ENCODE data around the gene SLC5A9.
"Not testable (repeated sequence)": the region's sequence is repeated elsewhere in the genome, so short reads cannot be mapped to it uniquely, and the experiment has no call there.

SLC5A9 gene

DNA sequence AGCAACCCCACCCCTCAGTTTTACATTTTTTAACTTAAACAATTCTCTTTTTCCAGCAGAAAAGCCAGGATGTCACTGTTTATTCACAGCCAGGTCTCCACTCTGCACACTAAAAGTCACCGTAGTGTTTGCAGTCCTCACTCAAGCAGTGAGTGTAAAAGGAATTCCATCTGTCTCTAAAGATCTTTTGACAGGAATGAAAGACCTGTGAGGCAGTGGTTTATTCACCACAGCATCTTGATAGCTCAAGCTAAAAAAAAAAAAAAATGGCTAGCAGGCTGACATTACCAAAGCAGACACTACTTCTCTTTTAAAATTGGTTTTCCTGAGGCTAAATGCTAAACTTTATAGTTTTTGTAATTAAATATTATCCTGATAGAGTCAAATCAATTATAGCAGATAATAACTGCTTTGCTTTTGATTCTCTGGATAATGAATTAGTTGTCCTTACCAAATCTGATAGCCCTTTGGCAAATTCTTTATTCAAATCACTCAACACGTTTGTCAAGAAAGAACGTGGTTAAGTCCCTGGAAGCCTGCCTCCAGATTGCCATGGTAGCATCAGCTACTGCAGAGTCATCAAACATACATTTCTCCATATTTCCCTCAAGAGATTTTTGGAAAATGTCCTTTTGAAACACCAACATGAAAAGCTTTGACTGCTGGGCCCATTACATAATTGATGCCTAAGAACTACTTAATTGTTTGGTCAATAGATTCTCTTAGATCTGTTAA, 22.2 kb upstream of the SLC5A9 start:
- Histone ChIP-seq H3K4me3 (ENCODE audit: low read depth, low read length) (no peak overlapping the region), H3K27me3 (ENCODE audit: control insufficient read depth, insufficient read depth, low read length) (no peaks in the 10 kb centered on the region), H3K4me1 (ENCODE audit: control insufficient read depth, insufficient read depth, low read length) (no peaks in the 10 kb centered on the region), H3K9ac (ENCODE audit: low read depth, low read length) (no peak overlapping the region), H3K9me3 (ENCODE audit: control insufficient read depth, insufficient read depth, low read length) (no peaks in the 10 kb centered on the region), H3K36me3 (ENCODE audit: control insufficient read depth, insufficient read depth, low read length) (no peaks in the 10 kb centered on the region)

DNA sequence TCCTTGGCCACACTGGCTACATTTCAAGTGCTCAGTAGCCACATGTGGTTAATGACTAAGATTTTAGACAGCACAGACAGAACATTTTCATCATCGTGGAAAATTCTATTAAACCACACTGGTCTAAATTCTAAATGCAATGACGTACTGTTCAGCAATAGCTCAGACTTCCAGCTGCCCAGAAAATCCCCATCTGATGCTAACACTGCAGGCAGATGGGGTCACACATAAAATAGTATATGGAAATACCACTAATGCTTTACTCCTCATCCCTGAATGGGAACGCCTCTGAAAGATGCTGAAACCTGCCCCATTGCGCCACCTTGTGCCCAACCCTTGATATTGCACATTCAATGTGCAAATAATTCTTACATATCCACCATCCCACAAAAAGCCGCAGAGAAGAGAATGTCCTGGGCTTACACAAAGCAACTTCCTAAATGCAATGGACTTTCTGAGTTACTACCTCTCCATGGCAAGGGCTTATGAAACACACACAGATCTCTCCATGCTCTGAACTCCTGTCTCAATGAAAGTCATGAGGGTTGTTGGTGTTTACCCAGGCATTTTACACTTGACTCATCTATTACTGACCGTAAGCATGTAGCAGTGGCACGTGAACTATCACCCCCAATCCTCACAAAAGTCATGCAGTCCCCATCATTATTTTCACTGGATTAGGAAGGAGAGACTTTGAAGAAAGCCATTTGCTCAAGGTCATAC, 20.3 kb upstream of the SLC5A9 start:
- Histone ChIP-seq H3K4me1 (ENCODE audit: control insufficient read depth, insufficient read depth, low read length) (no peaks in the 10 kb centered on the region), H3K9ac (ENCODE audit: low read depth, low read length) (no peak overlapping the region), H3K9me3 (ENCODE audit: control insufficient read depth, insufficient read depth, low read length) (no peaks in the 10 kb centered on the region), H3K27me3 (ENCODE audit: control insufficient read depth, insufficient read depth, low read length) (no peaks in the 10 kb centered on the region), H3K4me3 (ENCODE audit: low read depth, low read length) (no peak overlapping the region), H3K36me3 (ENCODE audit: control insufficient read depth, insufficient read depth, low read length) (no peaks in the 10 kb centered on the region)

DNA sequence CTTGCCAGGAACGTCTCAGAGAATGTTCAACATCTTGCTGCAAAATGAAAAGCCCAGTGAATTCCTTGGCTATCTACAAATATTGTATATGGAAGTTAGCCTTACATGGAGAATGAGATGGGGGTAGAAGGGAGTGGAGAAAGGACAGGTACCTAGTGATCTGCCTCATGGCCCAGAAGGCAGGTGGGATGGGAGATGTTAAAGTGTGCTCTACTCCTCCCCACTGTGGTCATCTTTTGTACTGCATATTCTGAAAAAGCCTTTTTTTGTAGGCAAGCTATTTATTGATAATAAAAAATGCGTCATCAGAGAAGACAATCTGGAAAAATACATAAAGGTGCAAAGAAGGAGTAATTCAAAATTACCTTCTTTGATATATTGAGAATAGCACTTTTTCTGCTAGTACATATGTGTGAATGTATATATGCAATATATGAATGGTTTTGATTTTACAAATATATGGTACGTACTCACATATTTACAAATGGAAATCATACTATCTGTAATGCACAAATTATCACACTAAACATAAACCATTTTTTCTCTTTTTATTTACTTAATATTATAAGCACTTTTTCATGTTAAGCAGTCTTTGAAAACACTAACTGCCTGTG, 19.1 kb upstream of the SLC5A9 start:
- H3K4me1 ChIP-seq (ENCODE audit: control insufficient read depth, insufficient read depth, low read length), result no peaks in the 10 kb centered on the region

DNA sequence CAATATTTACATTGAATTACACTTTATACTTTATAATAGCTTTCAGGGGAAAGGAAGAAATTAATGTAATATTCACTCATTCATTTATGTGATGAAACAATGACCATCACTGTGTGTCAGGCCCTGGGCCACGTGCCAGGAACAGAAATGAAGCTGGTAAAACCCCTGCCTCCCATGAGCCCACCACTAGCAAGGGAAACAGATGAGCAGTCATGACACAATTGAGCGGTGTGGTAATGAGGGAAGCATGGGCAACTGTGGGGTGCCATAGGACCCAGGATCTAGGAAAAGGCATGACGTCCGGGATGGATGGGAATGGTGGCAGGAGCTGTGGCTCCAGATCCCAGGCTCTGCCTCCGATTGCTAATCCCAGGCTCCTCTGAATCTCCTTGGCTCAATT, 17.0 kb upstream of the SLC5A9 start:
- Histone ChIP-seq H3K9ac (ENCODE audit: low read depth, low read length) (no peak overlapping the region), H3K36me3 (ENCODE audit: control insufficient read depth, insufficient read depth, low read length) (no peaks in the 10 kb centered on the region)

More for the DNA sequence above, 19.1 kb upstream of the SLC5A9 start:
- Histone ChIP-seq H3K9ac (ENCODE audit: low read depth, low read length) (no peak overlapping the region), H3K27me3 (ENCODE audit: control insufficient read depth, insufficient read depth, low read length) (no peaks in the 10 kb centered on the region), H3K9me3 (ENCODE audit: control insufficient read depth, insufficient read depth, low read length) (no peaks in the 10 kb centered on the region), H3K4me3 (ENCODE audit: low read depth, low read length) (no peak overlapping the region), H3K36me3 (ENCODE audit: control insufficient read depth, insufficient read depth, low read length) (no peaks in the 10 kb centered on the region)

DNA sequence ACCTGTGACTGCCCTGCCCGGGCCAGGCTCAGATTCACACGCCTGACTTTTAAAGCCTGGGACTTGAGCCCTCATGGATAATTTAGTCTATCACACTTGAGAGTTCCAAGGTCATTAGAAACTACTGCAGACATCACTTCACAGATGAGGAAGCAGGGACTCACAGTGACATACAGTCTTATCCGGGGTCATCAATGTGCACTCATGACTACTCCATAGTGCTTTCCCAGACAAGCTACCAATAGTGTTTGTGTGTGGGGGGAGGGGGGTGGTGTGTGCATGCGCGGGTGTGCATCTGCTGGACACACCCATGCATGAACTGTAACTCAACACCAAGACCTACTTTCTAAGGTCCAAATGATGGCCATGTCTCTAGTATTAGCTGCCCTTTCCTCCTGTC, 16.1 kb upstream of the SLC5A9 start:
- peaks cover 5% of the 10 kb centered on the region for H3K4me1 ChIP-seq (ENCODE audit: control insufficient read depth, insufficient read depth, low read length)
- H3K4me3 ChIP-seq (ENCODE audit: low read depth, low read length), result no peak overlapping the region
- H3K9me3 ChIP-seq (ENCODE audit: control insufficient read depth, insufficient read depth, low read length), result no peaks in the 10 kb centered on the region
- no peaks in the 10 kb centered on the region for H3K27me3 ChIP-seq (ENCODE audit: control insufficient read depth, insufficient read depth, low read length)
- H3K9ac ChIP-seq (ENCODE audit: low read depth, low read length), result no peak overlapping the region
- H3K36me3 ChIP-seq (ENCODE audit: control insufficient read depth, insufficient read depth, low read length), result no peaks in the 10 kb centered on the region

More for the DNA sequence above, 17.0 kb upstream of the SLC5A9 start:
- Histone ChIP-seq H3K4me3 (ENCODE audit: low read depth, low read length) (no peak overlapping the region), H3K27me3 (ENCODE audit: control insufficient read depth, insufficient read depth, low read length) (no peaks in the 10 kb centered on the region), H3K4me1 (ENCODE audit: control insufficient read depth, insufficient read depth, low read length) (peaks cover 5% of the 10 kb centered on the region), H3K9me3 (ENCODE audit: control insufficient read depth, insufficient read depth, low read length) (no peaks in the 10 kb centered on the region)

DNA sequence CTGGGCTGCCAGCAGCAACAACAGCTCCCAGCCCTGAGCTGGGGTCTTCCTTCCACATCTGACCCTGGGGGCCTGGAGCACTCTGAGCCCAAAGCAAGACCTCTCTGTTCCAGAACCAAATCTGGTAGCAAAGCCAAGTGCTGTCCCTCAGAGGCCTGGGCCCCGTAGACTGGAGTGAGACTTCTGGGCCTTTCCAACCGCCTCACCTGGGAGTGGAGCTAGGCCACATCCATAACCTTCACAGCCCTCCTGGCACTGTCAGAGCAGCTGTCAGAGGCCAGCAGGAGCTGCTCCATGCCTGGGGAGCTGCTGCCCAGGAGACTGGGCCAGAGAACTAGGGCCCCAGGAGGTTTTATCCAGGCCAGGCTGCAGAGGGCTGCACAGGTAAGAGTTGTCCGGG, 15.4 kb upstream of the SLC5A9 start:
- peaks cover 5% of the 10 kb centered on the region for H3K4me1 ChIP-seq (ENCODE audit: control insufficient read depth, insufficient read depth, low read length)
- no peak overlapping the region for H3K4me3 ChIP-seq (ENCODE audit: low read depth, low read length)
- no peak overlapping the region for H3K9ac ChIP-seq (ENCODE audit: low read depth, low read length)
- H3K9me3 ChIP-seq (ENCODE audit: control insufficient read depth, insufficient read depth, low read length), result no peaks in the 10 kb centered on the region
- no peaks in the 10 kb centered on the region for H3K27me3 ChIP-seq (ENCODE audit: control insufficient read depth, insufficient read depth, low read length)
- no peaks in the 10 kb centered on the region for H3K36me3 ChIP-seq (ENCODE audit: control insufficient read depth, insufficient read depth, low read length)

DNA sequence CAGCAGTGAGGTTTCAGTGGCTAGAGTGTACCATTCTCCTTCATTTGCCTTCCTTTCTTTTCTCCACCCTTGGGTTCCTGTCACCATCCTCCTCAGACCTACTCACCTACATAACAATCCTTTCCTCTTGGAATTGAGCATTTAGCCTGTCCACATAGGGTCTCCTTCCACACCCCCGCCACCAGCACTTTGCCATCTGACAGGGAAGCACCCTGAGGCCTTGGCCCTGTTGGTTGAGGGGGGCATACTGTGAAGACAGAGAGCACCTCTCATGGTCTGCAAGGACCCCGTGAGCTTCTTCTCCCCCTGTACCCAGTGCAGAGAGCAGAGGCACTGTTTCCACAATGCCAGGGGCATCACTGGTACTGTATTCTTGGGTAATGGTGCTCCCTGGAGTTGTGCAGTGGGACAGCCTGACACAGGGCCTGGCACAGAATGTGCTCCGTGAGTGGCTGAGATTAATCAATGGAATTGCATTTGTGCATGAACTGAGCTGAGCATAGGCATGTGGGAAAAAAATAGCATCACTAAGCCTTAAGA, 14.9 kb upstream of the SLC5A9 start:
- H3K36me3 ChIP-seq (ENCODE audit: control insufficient read depth, insufficient read depth, low read length), result no peaks in the 10 kb centered on the region
- no peaks in the 10 kb centered on the region for H3K9me3 ChIP-seq (ENCODE audit: control insufficient read depth, insufficient read depth, low read length)

DNA sequence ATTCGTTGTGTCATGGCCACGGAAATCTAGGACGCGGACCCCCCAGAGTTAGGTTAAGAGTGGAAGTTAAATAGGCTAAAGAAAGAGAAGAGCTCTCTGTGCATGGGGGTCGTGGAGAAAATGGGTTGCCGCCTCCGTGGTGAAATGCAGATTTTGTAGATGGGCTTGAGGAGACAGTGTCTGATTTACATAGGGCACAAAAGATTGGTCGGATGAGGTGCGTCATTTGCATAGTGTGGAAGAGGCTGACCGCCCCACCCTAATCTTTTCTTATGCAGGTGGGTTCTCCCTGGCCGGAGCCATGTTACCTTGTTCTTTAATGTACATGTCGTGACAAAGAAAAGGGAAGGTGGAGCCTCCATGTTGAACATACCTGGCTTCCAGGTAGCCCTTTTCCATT, 14.3 kb upstream of the SLC5A9 start:
- Histone ChIP-seq H3K4me3 (ENCODE audit: low read depth, low read length) (no peak overlapping the region), H3K9me3 (ENCODE audit: control insufficient read depth, insufficient read depth, low read length) (no peaks in the 10 kb centered on the region)

More for the DNA sequence above, 14.9 kb upstream of the SLC5A9 start:
- Histone ChIP-seq H3K4me3 (ENCODE audit: low read depth, low read length) (no peak overlapping the region), H3K4me1 (ENCODE audit: control insufficient read depth, insufficient read depth, low read length) (peaks cover 5% of the 10 kb centered on the region), H3K9ac (ENCODE audit: low read depth, low read length) (no peak overlapping the region), H3K27me3 (ENCODE audit: control insufficient read depth, insufficient read depth, low read length) (no peaks in the 10 kb centered on the region)

DNA sequence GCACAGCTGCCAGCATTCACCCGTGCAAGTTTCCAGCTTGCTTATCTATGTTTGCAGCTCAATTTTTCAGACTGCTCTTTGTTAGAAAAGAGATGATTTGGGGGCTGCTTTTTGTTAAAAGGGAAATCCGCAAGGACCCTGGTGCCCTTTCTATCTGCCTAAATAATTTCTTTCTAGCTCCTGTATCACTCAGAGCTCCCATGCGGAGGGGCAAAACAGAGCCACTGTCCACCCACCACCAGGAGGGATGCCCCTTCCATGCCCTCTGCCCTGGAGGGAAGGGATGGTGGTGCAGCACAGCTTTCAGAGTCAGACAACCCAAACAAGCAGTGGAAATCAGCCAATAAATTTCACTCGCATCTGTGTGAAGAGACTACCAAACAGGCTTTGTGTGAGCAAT, 13.9 kb upstream of the SLC5A9 start:
- peaks cover 5% of the 10 kb centered on the region for H3K4me1 ChIP-seq (ENCODE audit: control insufficient read depth, insufficient read depth, low read length)
- H3K36me3 ChIP-seq (ENCODE audit: control insufficient read depth, insufficient read depth, low read length), result no peaks in the 10 kb centered on the region
- H3K9me3 ChIP-seq (ENCODE audit: control insufficient read depth, insufficient read depth, low read length), result peaks cover 3% of the 10 kb centered on the region
- no peak overlapping the region for H3K9ac ChIP-seq (ENCODE audit: low read depth, low read length)
- H3K4me3 ChIP-seq (ENCODE audit: low read depth, low read length), result no peak overlapping the region
- H3K27me3 ChIP-seq (ENCODE audit: control insufficient read depth, insufficient read depth, low read length), result no peaks in the 10 kb centered on the region

More for the DNA sequence above, 14.3 kb upstream of the SLC5A9 start:
- Histone ChIP-seq H3K4me1 (ENCODE audit: control insufficient read depth, insufficient read depth, low read length) (peaks cover 5% of the 10 kb centered on the region), H3K27me3 (ENCODE audit: control insufficient read depth, insufficient read depth, low read length) (no peaks in the 10 kb centered on the region), H3K36me3 (ENCODE audit: control insufficient read depth, insufficient read depth, low read length) (no peaks in the 10 kb centered on the region), H3K9ac (ENCODE audit: low read depth, low read length) (no peak overlapping the region)

DNA sequence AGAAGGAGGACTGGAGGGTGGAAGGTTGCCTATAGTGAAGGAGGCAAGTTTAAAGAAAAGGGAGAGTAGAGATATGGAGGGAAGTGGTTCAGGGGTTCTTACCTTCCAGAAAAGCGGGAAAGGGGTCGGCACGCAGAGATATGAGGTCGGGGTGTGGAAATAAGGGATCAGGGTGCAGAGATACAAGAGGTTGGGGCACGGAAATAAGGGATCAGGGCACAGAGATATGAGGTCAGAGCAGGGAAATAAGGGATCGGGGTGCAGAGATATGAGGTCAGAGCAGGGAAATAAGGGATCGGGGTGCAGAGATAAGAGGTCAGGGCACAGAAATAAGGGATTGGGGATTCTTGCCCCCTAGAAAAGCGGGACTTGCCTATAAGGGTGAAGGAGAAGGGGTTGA, 9.1 kb upstream of the SLC5A9 start:
- not testable (repeated sequence) for H3K36me3 ChIP-seq (ENCODE audit: control insufficient read depth, insufficient read depth, low read length); H3K9me3 ChIP-seq (ENCODE audit: control insufficient read depth, insufficient read depth, low read length); H3K9ac ChIP-seq (ENCODE audit: low read depth, low read length); H3K4me1 ChIP-seq (ENCODE audit: control insufficient read depth, insufficient read depth, low read length); H3K4me3 ChIP-seq (ENCODE audit: low read depth, low read length); H3K27me3 ChIP-seq (ENCODE audit: control insufficient read depth, insufficient read depth, low read length)

DNA sequence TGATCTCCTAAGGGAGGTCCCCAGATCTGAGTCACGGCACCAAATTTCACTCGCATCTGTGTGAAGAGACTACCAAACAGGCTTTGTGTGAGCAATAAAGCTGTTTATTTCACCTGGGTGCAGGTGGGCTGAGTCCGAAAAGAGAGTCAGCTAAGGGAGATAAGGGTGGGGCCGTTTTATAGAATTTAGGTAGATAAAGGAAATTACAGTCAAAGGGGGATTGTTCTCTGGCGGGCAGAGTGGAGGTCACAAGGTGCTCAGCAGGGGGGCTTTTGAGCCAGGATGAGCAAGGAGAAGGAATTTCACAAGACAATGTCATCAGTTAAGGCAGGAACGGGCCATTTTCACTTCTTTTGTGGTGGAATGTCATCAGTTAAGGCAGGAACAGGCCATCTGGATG, 8.2 kb upstream of the SLC5A9 start:
- H3K36me3 ChIP-seq (ENCODE audit: control insufficient read depth, insufficient read depth, low read length); H3K4me1 ChIP-seq (ENCODE audit: control insufficient read depth, insufficient read depth, low read length): not testable (repeated sequence)

More for the DNA sequence above, 8.2 kb upstream of the SLC5A9 start:
- not testable (repeated sequence) for H3K27me3 ChIP-seq (ENCODE audit: control insufficient read depth, insufficient read depth, low read length); H3K4me3 ChIP-seq (ENCODE audit: low read depth, low read length); H3K9ac ChIP-seq (ENCODE audit: low read depth, low read length); H3K9me3 ChIP-seq (ENCODE audit: control insufficient read depth, insufficient read depth, low read length)

Measured in iPS-15b (cell line).